ENCODE results near the gene SFXN3. TPM values are rescaled to one million over a fixed set of nuclear protein-coding genes. Genes with fewer than 3 reads are reported as not detected.

SFXN3 gene
- total RNA-seq, 1 donor from 2014 or later = 13.4 TPM

GRCh38 chr10:101066146-101066895 lies 35.3 kb downstream of the SFXN3 start:
- TF ChIP-seq CTCF (IDR thresholded peaks at IDR 0.05; ENCODE audit: borderline replicate concordance) = peak; percentile 57
- Histone ChIP-seq H3K27me3 (ENCODE audit: low read depth) (peaks cover 40% of the 10 kb centered on the region), H3K4me3 (peak overlapping the region; percentile 76), H3K27ac (replicated peaks) (peak overlapping the region; percentile 99), H3K4me1 (peaks cover 66% of the 10 kb centered on the region), H3K36me3 (no peaks in the 10 kb centered on the region), H3K9me3 (replicated peaks) (no peaks in the 10 kb centered on the region)
- peak; percentile 83 for DNase-seq
- intact Hi-C loops (cut with micrococcal nuclease) = no loop called here

GRCh38 chr10:101066896-101067355 lies 35.9 kb downstream of the SFXN3 start:
- intact Hi-C loops (cut with micrococcal nuclease) = no loop called here
- DNase-seq = no peak
- Histone ChIP-seq H3K36me3 (no peaks in the 10 kb centered on the region), H3K27me3 (ENCODE audit: low read depth) (peaks cover 44% of the 10 kb centered on the region), H3K4me1 (peaks cover 64% of the 10 kb centered on the region), H3K4me3 (peak overlapping the region; percentile 76), H3K27ac (replicated peaks) (peak overlapping the region; percentile 99), H3K9me3 (replicated peaks) (no peaks in the 10 kb centered on the region)
- no peak for TF ChIP-seq CTCF (IDR thresholded peaks at IDR 0.05; ENCODE audit: borderline replicate concordance)

GRCh38 chr10:101067356-101068083 lies 36.5 kb downstream of the SFXN3 start:
- H3K36me3 ChIP-seq = no peaks in the 10 kb centered on the region
- DNase-seq = peak; percentile 69
- intact Hi-C loops (cut with micrococcal nuclease) = no loop called here
- H3K27ac ChIP-seq (replicated peaks) = peak overlapping the region; percentile 99
- TF ChIP-seq CTCF (IDR thresholded peaks at IDR 0.05; ENCODE audit: borderline replicate concordance) = peak; percentile 95
- H3K4me3 ChIP-seq = peak overlapping the region; percentile 76
- peaks cover 64% of the 10 kb centered on the region for H3K4me1 ChIP-seq
- H3K27me3 ChIP-seq (ENCODE audit: low read depth) = peaks cover 50% of the 10 kb centered on the region
- no peaks in the 10 kb centered on the region for H3K9me3 ChIP-seq (replicated peaks)

GRCh38 chr10:101069441-101069840 lies 38.4 kb downstream of the SFXN3 start:
- no peaks in the 10 kb centered on the region for H3K36me3 ChIP-seq
- no peak overlapping the region for H3K4me3 ChIP-seq
- peaks cover 53% of the 10 kb centered on the region for H3K27me3 ChIP-seq (ENCODE audit: low read depth)
- H3K4me1 ChIP-seq = peaks cover 47% of the 10 kb centered on the region
- H3K9me3 ChIP-seq (replicated peaks) = no peaks in the 10 kb centered on the region
- DNase-seq = no peak
- no peak overlapping the region for H3K27ac ChIP-seq (replicated peaks)
- TF ChIP-seq CTCF (IDR thresholded peaks at IDR 0.05; ENCODE audit: borderline replicate concordance) = no peak
- intact Hi-C loops (cut with micrococcal nuclease) = no loop called here

GRCh38 chr10:101070098-101070497 lies 39.1 kb downstream of the SFXN3 start:
- no peaks in the 10 kb centered on the region for H3K9me3 ChIP-seq (replicated peaks)
- no peak for TF ChIP-seq CTCF (IDR thresholded peaks at IDR 0.05; ENCODE audit: borderline replicate concordance)
- peaks cover 41% of the 10 kb centered on the region for H3K4me1 ChIP-seq
- no peak for DNase-seq
- H3K4me3 ChIP-seq = no peak overlapping the region
- peaks cover 54% of the 10 kb centered on the region for H3K27me3 ChIP-seq (ENCODE audit: low read depth)
- no peaks in the 10 kb centered on the region for H3K36me3 ChIP-seq
- no peak overlapping the region for H3K27ac ChIP-seq (replicated peaks)
- intact Hi-C loops (cut with micrococcal nuclease) = no loop called here
